A673 (cell line): Measurements from ENCODE around the gene EFCAB6. TPM values are rescaled to one million over a fixed set of nuclear protein-coding genes. Genes with fewer than 3 reads are reported as not detected.

Source experiments
- BruUV-seq: library from RNA; stranded (reverse); fragments of 400-500 nt; replicated peaks from 2 replicates; lab custom pipeline; 2021; lab: Mats Ljungman, UMichigan
- CTCF ChIA-PET: fragments of 300-600 bp; sonication (Branson Sonifier 250); formaldehyde crosslinking; loops from one replicate; lab custom pipeline; 2022; ENCODE audit warnings: antibody characterized with exemption; lab: Charles Lee
- POLR2A ChIA-PET: fragments of 300-600 bp; sonication (Branson Sonifier 250); formaldehyde crosslinking; loops from one replicate; lab custom pipeline; 2022; ENCODE audit warnings: antibody characterized with exemption; ENCODE audit not compliant: low non-redundant PET; lab: Charles Lee
- DNase-seq: peaks from one replicate; pipeline ENCODE4 v3.0.0-alpha.2; 2015; ENCODE audit warnings: low spot score
- H3K27ac ChIP-seq: fragments of 200-600 bp; sonication (generic); 2 replicates; pipeline ENCODE4 v1.5.1; 2016; ENCODE audit warnings: mixed run types, low read depth, mild to moderate bottlenecking, mixed read lengths, antibody characterized with exemption, low read length; ENCODE audit not compliant: poor library complexity, severe bottlenecking
- H3K27me3 ChIP-seq: fragments of 200-600 bp; sonication (generic); replicated peaks from 2 replicates; pipeline ENCODE4 v1.6.1; 2017; ENCODE audit warnings: mixed run types, low read depth, mild to moderate bottlenecking, mixed read lengths, antibody characterized with exemption, low read length; ENCODE audit not compliant: insufficient read depth, poor library complexity
- H3K36me3 ChIP-seq: fragments of 200-600 bp; sonication (generic); 2 replicates; pipeline ENCODE4 v1.6.1; 2016; ENCODE audit warnings: mixed run types, mild to moderate bottlenecking, mixed read lengths, antibody characterized with exemption, low read length; ENCODE audit not compliant: insufficient read depth, poor library complexity, severe bottlenecking
- H3K4me1 ChIP-seq: fragments of 200-600 bp; sonication (generic); 2 replicates; pipeline ENCODE4 v1.6.1; 2017; ENCODE audit warnings: mixed run types, mild to moderate bottlenecking, mixed read lengths, antibody characterized with exemption, low read length; ENCODE audit not compliant: insufficient read depth, poor library complexity, severe bottlenecking
- H3K4me3 ChIP-seq: fragments of 200-600 bp; sonication (generic); 2 replicates; pipeline ENCODE4 v1.5.1; 2016; ENCODE audit warnings: low read depth, mixed run types, mild to moderate bottlenecking, mixed read lengths, low read length; ENCODE audit not compliant: poor library complexity, severe bottlenecking
- H3K9me3 ChIP-seq: fragments of 200-600 bp; sonication (generic); 2 replicates; pipeline ENCODE4 v1.6.1; 2016; ENCODE audit warnings: mixed run types, low read depth, mild to moderate bottlenecking, mixed read lengths, antibody characterized with exemption, low read length; ENCODE audit not compliant: poor library complexity, severe bottlenecking
- EZH2 ChIP-seq: fragments of 200-600 bp; sonication (generic); IDR thresholded peaks from 2 replicates; pipeline ENCODE4 v1.6.1; 2017; ENCODE audit warnings: borderline replicate concordance, low read depth, mild to moderate bottlenecking, mixed read lengths, antibody characterized with exemption, low read length; ENCODE audit not compliant: poor library complexity, severe bottlenecking
- intact Hi-C: fragments of 100-400 bp; cut with micrococcal nuclease; formaldehyde crosslinking; loops from one replicate; pipeline ENCODE4 v1.10.0; 2022; ENCODE audit not compliant: unreplicated experiment
- total RNA-seq: library from RNA; stranded (reverse); gene quantifications from 2 replicates; pipeline ENCODE4 v1.2.3, GENCODE V29; 2021
- TF ChIP-seq, protein P1 (sequence below): fragments of 300-800, 200-600 bp; sonication (generic); conservative IDR thresholded peaks from 2 replicates; pipeline ENCODE4 v1.5.1; 2017; ENCODE audit warnings: low read depth, mild to moderate bottlenecking, antibody characterized with exemption, low read length, moderate library complexity, mixed read lengths

The EFCAB6 gene
- total RNA-seq, 1 experiment from 2014 or later = 0.41 TPM

DNA sequence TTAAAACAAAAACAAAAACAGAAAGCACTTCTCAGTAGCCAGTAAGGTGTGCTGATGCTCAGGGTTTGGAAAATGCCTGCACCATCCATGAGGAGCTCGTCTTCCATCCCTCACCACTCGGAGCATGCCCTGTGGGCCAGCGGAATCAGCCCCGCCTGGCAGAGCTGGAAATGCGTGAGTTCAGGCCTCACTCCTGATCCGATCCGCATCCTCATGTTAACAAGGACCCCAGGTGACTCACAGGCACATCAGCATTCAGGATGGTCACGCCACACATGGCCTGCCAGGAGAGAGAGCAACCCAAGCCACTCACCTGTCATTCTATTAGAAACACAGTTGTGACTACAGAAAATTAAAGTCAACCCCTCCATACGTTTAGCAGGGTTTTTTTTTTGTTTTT, 211.8 kb downstream of the EFCAB6 start:
- no peak overlapping the region for H3K4me3 ChIP-seq
- no peak overlapping the region for H3K27ac ChIP-seq
- peaks cover 10% of the 10 kb centered on the region for H3K27me3 ChIP-seq
- H3K36me3 ChIP-seq = no peaks in the 10 kb centered on the region
- BruUV-seq = no TSS peak
- intact Hi-C loops = no loop called here
- TF ChIP-seq, protein P1, sequence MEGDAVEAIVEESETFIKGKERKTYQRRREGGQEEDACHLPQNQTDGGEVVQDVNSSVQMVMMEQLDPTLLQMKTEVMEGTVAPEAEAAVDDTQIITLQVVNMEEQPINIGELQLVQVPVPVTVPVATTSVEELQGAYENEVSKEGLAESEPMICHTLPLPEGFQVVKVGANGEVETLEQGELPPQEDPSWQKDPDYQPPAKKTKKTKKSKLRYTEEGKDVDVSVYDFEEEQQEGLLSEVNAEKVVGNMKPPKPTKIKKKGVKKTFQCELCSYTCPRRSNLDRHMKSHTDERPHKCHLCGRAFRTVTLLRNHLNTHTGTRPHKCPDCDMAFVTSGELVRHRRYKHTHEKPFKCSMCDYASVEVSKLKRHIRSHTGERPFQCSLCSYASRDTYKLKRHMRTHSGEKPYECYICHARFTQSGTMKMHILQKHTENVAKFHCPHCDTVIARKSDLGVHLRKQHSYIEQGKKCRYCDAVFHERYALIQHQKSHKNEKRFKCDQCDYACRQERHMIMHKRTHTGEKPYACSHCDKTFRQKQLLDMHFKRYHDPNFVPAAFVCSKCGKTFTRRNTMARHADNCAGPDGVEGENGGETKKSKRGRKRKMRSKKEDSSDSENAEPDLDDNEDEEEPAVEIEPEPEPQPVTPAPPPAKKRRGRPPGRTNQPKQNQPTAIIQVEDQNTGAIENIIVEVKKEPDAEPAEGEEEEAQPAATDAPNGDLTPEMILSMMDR = no peak
- TF ChIP-seq EZH2 = no peak
- H3K9me3 ChIP-seq = no peaks in the 10 kb centered on the region
- DNase-seq = no peak
- no peaks in the 10 kb centered on the region for H3K4me1 ChIP-seq
- POLR2A ChIA-PET = no interaction called here
- CTCF ChIA-PET = no interaction called here

DNA sequence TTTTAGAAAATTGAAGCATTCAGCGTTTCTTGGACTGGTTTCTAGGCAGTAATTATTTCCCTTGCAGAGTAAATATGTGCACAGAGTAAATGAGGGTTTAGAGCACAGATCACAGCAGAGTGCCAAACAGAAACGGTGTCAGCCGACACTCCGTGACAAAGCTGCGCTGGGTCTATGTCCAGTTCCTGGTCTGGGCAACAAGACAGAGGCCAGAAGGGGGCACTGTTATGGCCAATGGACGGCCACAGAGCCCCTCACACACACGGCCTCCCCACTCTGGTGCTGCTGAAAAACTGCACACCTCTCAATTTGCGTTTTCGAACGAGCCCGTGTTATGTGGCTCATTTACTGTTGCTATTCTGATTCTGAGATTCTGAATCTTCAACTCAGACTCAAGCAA, 219.6 kb downstream of the EFCAB6 start:
- no peak for TF ChIP-seq EZH2
- TF ChIP-seq, protein P1 = no peak
- H3K9me3 ChIP-seq = no peaks in the 10 kb centered on the region
- no peaks in the 10 kb centered on the region for H3K4me1 ChIP-seq
- no peak overlapping the region for H3K4me3 ChIP-seq
- POLR2A ChIA-PET = no interaction called here
- intact Hi-C loops = no loop called here
- BruUV-seq = no TSS peak
- CTCF ChIA-PET = no interaction called here
- no peak for DNase-seq
- peaks cover 20% of the 10 kb centered on the region for H3K27me3 ChIP-seq
- no peak overlapping the region for H3K27ac ChIP-seq
- no peaks in the 10 kb centered on the region for H3K36me3 ChIP-seq

DNA sequence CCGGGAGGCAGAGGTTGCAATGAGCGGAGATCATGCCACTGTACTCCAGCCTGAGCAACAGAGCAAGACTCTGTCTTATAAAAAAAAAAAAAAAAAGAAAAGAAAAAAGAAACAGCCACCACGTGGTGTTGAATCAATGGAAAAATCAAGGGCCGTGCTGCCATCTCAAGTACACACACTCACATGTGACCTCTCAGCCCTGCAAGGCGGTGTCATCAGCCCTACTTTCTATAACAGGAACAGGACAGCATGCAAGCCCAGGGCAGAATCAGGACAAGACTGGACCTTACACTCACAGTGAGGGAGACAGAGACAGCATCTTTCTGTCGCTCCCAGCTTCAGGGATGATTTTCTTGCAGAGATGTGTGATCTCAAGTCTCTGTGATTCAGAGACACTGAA, 220.7 kb downstream of the EFCAB6 start:
- Histone ChIP-seq H3K36me3 (no peaks in the 10 kb centered on the region), H3K4me1 (no peaks in the 10 kb centered on the region), H3K4me3 (no peak overlapping the region), H3K27me3 (peaks cover 18% of the 10 kb centered on the region), H3K9me3 (no peaks in the 10 kb centered on the region), H3K27ac (no peak overlapping the region)
- ChIA-PET CTCF (no interaction called here), POLR2A (no interaction called here)
- TF ChIP-seq, protein P1 = no peak
- no peak for TF ChIP-seq EZH2
- intact Hi-C loops = no loop called here
- DNase-seq = no peak
- BruUV-seq = no TSS peak
